SH-SY5Y (cell line): ENCODE results near the gene POR.

Experiments used
- GATA2 ChIP-seq: IDR thresholded peaks from 2 replicates; pipeline ENCODE4 v1.6.1; 2011; ENCODE audit warnings: mild to moderate bottlenecking, low read depth, low read length
- GATA3 ChIP-seq: IDR thresholded peaks from 2 replicates; pipeline ENCODE4 v1.6.1; 2011; ENCODE audit warnings: low read depth, mild to moderate bottlenecking, low read length, moderate library complexity

DNA sequence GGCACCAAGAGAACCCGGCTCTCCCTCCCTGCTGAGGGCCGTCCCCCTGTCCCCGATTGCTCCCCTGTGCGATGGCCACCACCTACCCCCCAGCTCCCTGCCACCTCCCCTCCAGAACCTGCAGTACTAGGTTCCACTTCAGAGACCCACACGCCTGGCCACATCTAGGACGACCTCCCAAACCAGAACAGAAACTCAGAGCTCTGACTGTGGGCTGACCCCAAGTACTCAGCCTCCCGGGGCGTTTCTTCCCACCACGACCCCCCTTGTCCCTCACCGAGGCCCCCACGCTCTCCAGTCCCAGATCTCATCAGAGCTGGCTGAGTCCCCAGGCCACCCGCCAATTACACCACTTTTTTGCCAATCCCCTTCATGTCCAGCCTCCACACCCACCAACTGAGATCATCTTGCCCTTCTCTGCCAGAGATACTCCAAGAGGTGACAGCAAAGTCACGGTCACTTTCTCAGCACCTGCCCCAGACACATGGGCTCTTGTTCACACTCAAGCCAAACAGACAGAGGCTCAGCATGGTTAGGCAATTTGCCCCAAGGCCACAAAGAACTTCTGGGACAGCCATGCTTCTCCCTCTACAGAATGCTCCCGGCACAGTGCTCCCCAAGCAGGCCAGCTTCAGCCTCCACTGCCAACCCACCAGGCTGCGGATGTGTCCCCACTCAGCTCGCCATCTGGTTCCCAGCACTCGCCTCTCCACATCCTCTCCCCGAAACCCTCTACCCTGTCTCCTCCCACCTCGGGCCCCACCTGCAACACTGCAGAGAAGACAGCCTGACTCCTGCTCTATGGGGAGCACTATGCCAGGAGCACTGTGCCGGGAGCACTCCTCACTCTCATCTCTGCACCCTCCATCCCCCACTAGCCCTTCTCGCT is 74.8 kb downstream of the POR start:
- TF ChIP-seq GATA3, result no peak
- no peak for TF ChIP-seq GATA2
